ENCODE results near the gene CXADR. TPM values are rescaled to one million over a fixed set of nuclear protein-coding genes. Genes with fewer than 3 reads are reported as not detected.

CXADR gene
- total RNA-seq, 1 experiment from 2014 or later = 152 TPM

- Mint-ChIP-seq H3K27ac (no peak overlapping the region), H3K4me1 (0 out of 4 replicates have a peak, but pooled peaks cover 0 to 2% of the 10 kb centered on the region in 2 experiments), H3K9me3 (no peaks in the 10 kb centered on the region), H3K27me3 (ENCODE audit: low read depth) (peaks cover 8% of the 10 kb centered on the region), H3K4me3 (no peak overlapping the region), H3K36me3 (ENCODE audit: insufficient read depth in 1 of 3, low read depth in 3 of 3) (no peaks in the 10 kb centered on the region)
- H4K91ac ChIP-seq (ENCODE audit: insufficient read length, low read depth, low read length) = no peak overlapping the region
- no peak overlapping the region for H3K18ac ChIP-seq (ENCODE audit: insufficient read length, low read depth, low read length)
- H3T11ph ChIP-seq (ENCODE audit: low read length) = no peak overlapping the region
- H3K23me2 ChIP-seq (ENCODE audit: insufficient read length, low read depth, low read length, poor library complexity, severe bottlenecking) = peaks cover 2% of the 10 kb centered on the region
- H3K9ac ChIP-seq (ENCODE audit: extremely low read depth, insufficient read length, low read length) = no peak overlapping the region
- H2AFZ ChIP-seq (ENCODE audit: low read length) = no peak overlapping the region
- H3K79me2 ChIP-seq (ENCODE audit: insufficient read depth, low read length) = peaks cover 2% of the 10 kb centered on the region; the same call in 1 of the 2 replicates
- no peaks in the 10 kb centered on the region for H3K79me1 ChIP-seq (ENCODE audit: insufficient read depth, low read depth, low read length, poor library complexity, severe bottlenecking)
- no peaks in the 10 kb centered on the region for H3K9me3 ChIP-seq (ENCODE audit: control insufficient read depth, low read depth, low read length)
- H4K5ac ChIP-seq (ENCODE audit: insufficient read length, low read depth, low read length) = no peak overlapping the region
- no peaks in the 10 kb centered on the region for H3K4me1 ChIP-seq (ENCODE audit: insufficient read depth, low read length)
- no peak overlapping the region for H3K14ac ChIP-seq (ENCODE audit: insufficient read depth, low read length)
- no peak overlapping the region for H2BK20ac ChIP-seq (ENCODE audit: low read depth, low read length, poor library complexity, severe bottlenecking)
- no peak overlapping the region for H4K8ac ChIP-seq (replicated peaks; ENCODE audit: insufficient read length, low read depth, low read length)
- no peak overlapping the region for H2BK120ac ChIP-seq (ENCODE audit: low read depth, low read length, poor library complexity, severe bottlenecking)
- H3K56ac ChIP-seq (ENCODE audit: insufficient read length, low read depth, low read length) = no peak overlapping the region
- H3K23ac ChIP-seq (ENCODE audit: insufficient read length, low read depth, low read length) = no peak overlapping the region
- no peak overlapping the region for H2BK15ac ChIP-seq (ENCODE audit: low read depth, low read length)
- no peak overlapping the region for H3K27ac ChIP-seq (ENCODE audit: insufficient read length, low read depth, low read length)
- no CpG with 5 or more reads among the region's 1 CpG for WGBS (ENCODE audit: extremely low coverage, insufficient read length, low lambda C conversion rate)
- DNase-seq = no peak
- no peak overlapping the region for H2BK12ac ChIP-seq (ENCODE audit: insufficient read length, low read depth, low read length)
- no peak overlapping the region for H2AK5ac ChIP-seq (ENCODE audit: insufficient read length, low read length)
- H3K4me2 ChIP-seq (ENCODE audit: insufficient read depth, insufficient read length, low read length) = no peak overlapping the region
- no peaks in the 10 kb centered on the region for H3K27me3 ChIP-seq (ENCODE audit: insufficient read depth, low read length)
- TF ChIP-seq CTCF (conservative IDR thresholded peaks at IDR 0.05) = no peak
- no peak overlapping the region for H2BK5ac ChIP-seq (ENCODE audit: insufficient read length, low read length)
- H4K20me1 ChIP-seq (ENCODE audit: control insufficient read depth, insufficient read depth, insufficient read length) = no peaks in the 10 kb centered on the region
- H3K4ac ChIP-seq (ENCODE audit: low read depth, low read length) = no peak overlapping the region
Measured at GRCh38 chr21:17616831-17617230, 104.0 kb downstream of the CXADR start.

Data from H9 (cell line).